ENCODE measurements around the gene WNT4. TPM values are rescaled to one million over a fixed set of nuclear protein-coding genes. Genes with fewer than 3 reads are reported as not detected.

Gene WNT4
- total RNA-seq, 1 donor: under 0.01 TPM

- no peak overlapping the region for H3K4me2 ChIP-seq (ENCODE audit: insufficient read depth, low read length)
- no peak for TF ChIP-seq CTCF (IDR thresholded peaks at IDR 0.05; ENCODE audit: extremely low read depth, low read depth, low read length)
- H3K36me3 ChIP-seq (ENCODE audit: insufficient read depth, low read length): peaks cover 48% of the 10 kb centered on the region
- no peaks in the 10 kb centered on the region for H3K9me3 ChIP-seq (ENCODE audit: low read depth, low read length)
- H4K20me1 ChIP-seq (ENCODE audit: insufficient read depth, low read length): peaks cover 76% of the 10 kb centered on the region
- H3K4me1 ChIP-seq (ENCODE audit: insufficient read depth, low read length): peaks cover 17% of the 10 kb centered on the region
- peaks cover 87% of the 10 kb centered on the region for H3K79me2 ChIP-seq (ENCODE audit: insufficient read depth, low read length)
- H2AFZ ChIP-seq (ENCODE audit: low read length): no peak overlapping the region
- no peaks in the 10 kb centered on the region for H3K27me3 ChIP-seq (ENCODE audit: insufficient read depth, low read length)
- DNase-seq (ENCODE audit: insufficient read length, low spot score, missing footprints): no peak
- no peak overlapping the region for H3K4me3 ChIP-seq (ENCODE audit: insufficient read depth, low read length)
- H3K27ac ChIP-seq (ENCODE audit: low read depth, low read length): peak overlapping the region; percentile 20
These were observed 53.1 kb downstream of the WNT4 start for GRCh38 chr1:22089787-22090186.

GRCh38 chr1:22089134-22089571 is 53.7 kb downstream of the WNT4 start:
- no peak for TF ChIP-seq CTCF (IDR thresholded peaks at IDR 0.05; ENCODE audit: extremely low read depth, low read depth, low read length)
- peaks cover 48% of the 10 kb centered on the region for H3K36me3 ChIP-seq (ENCODE audit: insufficient read depth, low read length)
- H3K4me2 ChIP-seq (ENCODE audit: insufficient read depth, low read length): peak overlapping the region; percentile 12
- H4K20me1 ChIP-seq (ENCODE audit: insufficient read depth, low read length): peaks cover 75% of the 10 kb centered on the region
- H3K4me1 ChIP-seq (ENCODE audit: insufficient read depth, low read length): peaks cover 17% of the 10 kb centered on the region
- peaks cover 89% of the 10 kb centered on the region for H3K79me2 ChIP-seq (ENCODE audit: insufficient read depth, low read length)
- peak overlapping the region; percentile 22 for H3K27ac ChIP-seq (ENCODE audit: low read depth, low read length)
- no peak for DNase-seq (ENCODE audit: insufficient read length, low spot score, missing footprints)
- no peak overlapping the region for H3K4me3 ChIP-seq (ENCODE audit: insufficient read depth, low read length)
- no peaks in the 10 kb centered on the region for H3K9me3 ChIP-seq (ENCODE audit: low read depth, low read length)
- no peak overlapping the region for H2AFZ ChIP-seq (ENCODE audit: low read length)
- no peaks in the 10 kb centered on the region for H3K27me3 ChIP-seq (ENCODE audit: insufficient read depth, low read length)

- H3K4me1 ChIP-seq (ENCODE audit: insufficient read depth, low read length): peaks cover 17% of the 10 kb centered on the region
- TF ChIP-seq CTCF (IDR thresholded peaks at IDR 0.05; ENCODE audit: extremely low read depth, low read depth, low read length): no peak
- no peaks in the 10 kb centered on the region for H3K27me3 ChIP-seq (ENCODE audit: insufficient read depth, low read length)
- H3K4me3 ChIP-seq (ENCODE audit: insufficient read depth, low read length): no peak overlapping the region
- H3K36me3 ChIP-seq (ENCODE audit: insufficient read depth, low read length): peaks cover 47% of the 10 kb centered on the region
- peaks cover 90% of the 10 kb centered on the region for H3K79me2 ChIP-seq (ENCODE audit: insufficient read depth, low read length)
- H3K9me3 ChIP-seq (ENCODE audit: low read depth, low read length): no peaks in the 10 kb centered on the region
- no peak overlapping the region for H2AFZ ChIP-seq (ENCODE audit: low read length)
- no peak for DNase-seq (ENCODE audit: insufficient read length, low spot score, missing footprints)
- H3K4me2 ChIP-seq (ENCODE audit: insufficient read depth, low read length): no peak overlapping the region
- peaks cover 71% of the 10 kb centered on the region for H4K20me1 ChIP-seq (ENCODE audit: insufficient read depth, low read length)
- no peak overlapping the region for H3K27ac ChIP-seq (ENCODE audit: low read depth, low read length)
These were observed 54.6 kb downstream of the WNT4 start for GRCh38 chr1:22088331-22088730.

- no peak overlapping the region for H3K27ac ChIP-seq (ENCODE audit: low read depth, low read length)
- no peak overlapping the region for H2AFZ ChIP-seq (ENCODE audit: low read length)
- no peak overlapping the region for H3K4me3 ChIP-seq (ENCODE audit: insufficient read depth, low read length)
- no peak for DNase-seq (ENCODE audit: insufficient read length, low spot score, missing footprints)
- H3K36me3 ChIP-seq (ENCODE audit: insufficient read depth, low read length): peaks cover 57% of the 10 kb centered on the region
- peaks cover 13% of the 10 kb centered on the region for H3K4me1 ChIP-seq (ENCODE audit: insufficient read depth, low read length)
- H4K20me1 ChIP-seq (ENCODE audit: insufficient read depth, low read length): peaks cover 69% of the 10 kb centered on the region
- H3K9me3 ChIP-seq (ENCODE audit: low read depth, low read length): no peaks in the 10 kb centered on the region
- H3K79me2 ChIP-seq (ENCODE audit: insufficient read depth, low read length): peaks cover 99% of the 10 kb centered on the region
- no peaks in the 10 kb centered on the region for H3K27me3 ChIP-seq (ENCODE audit: insufficient read depth, low read length)
- H3K4me2 ChIP-seq (ENCODE audit: insufficient read depth, low read length): no peak overlapping the region
- TF ChIP-seq CTCF (IDR thresholded peaks at IDR 0.05; ENCODE audit: extremely low read depth, low read depth, low read length): no peak
These were observed 62.7 kb downstream of the WNT4 start for GRCh38 chr1:22080191-22080590.

Data from osteoblast (primary cell).